Measurements from ENCODE around the gene TFR2. TPM values are rescaled to one million over a fixed set of nuclear protein-coding genes. Genes with fewer than 3 reads are reported as not detected.

TFR2 gene
- total and polyA plus RNA-seq, 2 of the 13 experiments (the other 11 are each of a cell fraction or from before 2014, with no cell fraction given) = 36.9 to 64.2 TPM

DNA sequence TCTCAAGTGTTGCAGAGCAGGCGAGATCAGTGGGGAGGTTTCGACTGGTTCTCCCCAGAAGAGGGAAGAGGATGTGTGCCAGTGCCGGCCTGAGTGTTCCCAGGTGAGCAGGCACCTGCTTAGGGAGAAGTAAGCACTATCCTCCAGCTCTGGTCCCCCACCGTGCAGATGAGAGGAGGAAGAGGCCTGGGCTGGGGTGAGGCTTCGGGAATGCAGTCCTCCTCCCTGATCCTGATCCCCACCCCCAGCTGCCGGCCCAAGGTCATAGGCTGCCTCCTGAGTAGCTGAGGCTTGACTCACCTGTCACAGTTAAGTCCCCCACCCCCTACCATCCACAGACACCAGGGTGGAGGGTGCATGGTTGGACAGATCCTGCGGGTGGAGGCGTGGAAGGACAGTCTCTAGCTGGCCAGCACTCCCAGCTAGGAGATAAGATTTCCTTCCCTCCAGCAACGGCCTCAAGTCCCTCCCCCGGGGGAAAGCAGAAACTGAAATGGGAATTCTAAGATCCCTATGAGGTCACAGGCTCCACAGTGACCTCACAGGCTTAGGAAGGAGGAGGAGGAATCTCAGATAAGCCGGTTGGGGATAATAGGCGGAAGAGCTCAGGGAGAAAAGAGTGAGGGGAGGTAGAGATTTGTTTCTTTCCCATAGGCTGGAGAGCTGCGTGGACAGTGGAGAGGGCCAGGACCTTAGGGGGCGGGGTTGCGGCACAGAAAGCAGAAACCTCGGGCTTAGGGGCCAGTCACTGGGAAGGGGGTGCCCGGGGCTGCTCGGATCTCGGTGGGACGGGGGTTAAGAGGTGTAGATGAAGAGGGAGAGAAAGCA is 56.5 kb downstream of the TFR2 start:
- Histone ChIP-seq H3K27me3 (ENCODE audit: control insufficient read depth in 1 of 2, insufficient read depth in 2 of 2, low read length in 2 of 2) (no peaks in the 10 kb centered on the region; a peak in 1 of 5 replicates), H3K4me2 (ENCODE audit: low read depth, low read length) (peak overlapping the region; percentile 94), H3K27ac (ENCODE audit: extremely low read length, insufficient read depth, low read length) (peak overlapping the region; percentile 81), H3K4me1 (ENCODE audit: insufficient read depth, low read length) (peaks cover 42% of the 10 kb centered on the region), H3K9me3 (ENCODE audit: low read length) (no peaks in the 10 kb centered on the region), H3K9ac (ENCODE audit: insufficient read depth, low read depth, low read length) (peak overlapping the region; percentile 94), H4K20me1 (ENCODE audit: insufficient read depth, low read length) (peaks cover 8% of the 10 kb centered on the region; the same call in 1 of the 2 replicates), H2AFZ (ENCODE audit: low read length) (no peak overlapping the region), H3K36me3 (replicated peaks in 1 of 2; ENCODE audit: control insufficient read depth in 1 of 2, insufficient read depth in 2 of 2, low read length in 2 of 2) (peaks cover 8 to 18% of the 10 kb centered on the region in 2 experiments; a peak in 4 of 5 replicates), H3K79me2 (ENCODE audit: insufficient read depth, low read length) (peaks cover 6% of the 10 kb centered on the region), H3K4me3 (replicated peaks in 1 of 3; ENCODE audit: insufficient read depth in 1 of 3, low read depth in 2 of 3, low read length in 3 of 3) (peak overlapping the region; percentile 80 to 98 (median 86))
- ATAC-seq = no peak
- ChIA-PET CTCF (ENCODE audit: low intra/inter-chr PET ratio, low total read pairs) (no interaction called here), POLR2A (interaction anchor here (0.7 to 4.1 kb wide), 15 partner anchors 10 to 268 kb away, joined by 3 to 73 read pairs (median 11); partner anchors contain the start of genes MEPCE, MOSPD3, PCOLCE and POP7)
- intact Hi-C loops (cut with micrococcal nuclease; ENCODE audit: unreplicated experiment) = no loop called here
- TSS peak; percentile 54 for BruUV-seq (replicated peaks)
- in situ Hi-C loops (cut with HindIII; ENCODE audit: extremely low pct_ligation_motif_present, low pct_unique_long_range_greater_than_20kb) = no loop called here
- 10% methylated on average over 14 of the region's 20 CpGs for WGBS (ENCODE audit: low lambda C conversion rate)
- peak; percentile 35 for DNase-seq (ENCODE audit: low spot score)
- FAIRE-seq = no peak
- TF ChIP-seq GATAD2A (CRISPR knock-in tag; IDR thresholded peaks at IDR 0.05) (no peak), ZNF781 (CRISPR knock-in tag; IDR thresholded peaks at IDR 0.05; ENCODE audit: borderline replicate concordance, not compliant biosample characterization) (no peak), ZNF547 (CRISPR knock-in tag; IDR thresholded peaks at IDR 0.05) (no peak), POLR2A (IDR thresholded peaks at IDR 0.05; ENCODE audit: insufficient read depth in 1 of 2, low read depth in 2 of 2, low read length in 2 of 2) (no peak), ZNF563 (CRISPR knock-in tag; IDR thresholded peaks at IDR 0.05) (no peak), HHEX (CRISPR knock-in tag; IDR thresholded peaks at IDR 0.05) (no peak), ZC3H4 (CRISPR knock-in tag; IDR thresholded peaks at IDR 0.05; ENCODE audit: borderline replicate concordance) (no peak), ARID2 (CRISPR knock-in tag; IDR thresholded peaks at IDR 0.05; ENCODE audit: borderline replicate concordance) (no peak), TEAD3 (CRISPR knock-in tag; optimal IDR thresholded peaks at IDR 0.05; ENCODE audit: borderline replicate concordance) (peak; percentile 18), ZNF354B (CRISPR knock-in tag; IDR thresholded peaks at IDR 0.05) (no peak), GLMP (CRISPR knock-in tag; IDR thresholded peaks at IDR 0.05; ENCODE audit: borderline replicate concordance) (no peak), ZNF234 (CRISPR knock-in tag; conservative IDR thresholded peaks at IDR 0.05) (no peak), ZNF235 (CRISPR knock-in tag; IDR thresholded peaks at IDR 0.05; ENCODE audit: borderline replicate concordance) (no peak), NFATC3 (CRISPR knock-in tag; IDR thresholded peaks at IDR 0.05) (no peak), HNRNPH1 (optimal IDR thresholded peaks at IDR 0.05; ENCODE audit: low read depth, low read length) (no peak), HOXD1 (CRISPR knock-in tag; IDR thresholded peaks at IDR 0.05) (no peak), YEATS4 (CRISPR knock-in tag; IDR thresholded peaks at IDR 0.05; ENCODE audit: borderline replicate concordance) (no peak), FOSL2 (CRISPR knock-in tag; IDR thresholded peaks at IDR 0.05) (peak; percentile 60), ZNF704 (CRISPR knock-in tag; IDR thresholded peaks at IDR 0.05; ENCODE audit: borderline replicate concordance) (no peak), ZBTB7A (CRISPR knock-in tag; IDR thresholded peaks at IDR 0.05) (0 out of 2 replicates have a peak, but pooled peaks have one; percentile 19), ZNF230 (CRISPR knock-in tag; IDR thresholded peaks at IDR 0.05) (no peak), ZNF383 (CRISPR knock-in tag; IDR thresholded peaks at IDR 0.05; ENCODE audit: borderline replicate concordance) (no peak)
- TF ChIP-seq, protein P1, sequence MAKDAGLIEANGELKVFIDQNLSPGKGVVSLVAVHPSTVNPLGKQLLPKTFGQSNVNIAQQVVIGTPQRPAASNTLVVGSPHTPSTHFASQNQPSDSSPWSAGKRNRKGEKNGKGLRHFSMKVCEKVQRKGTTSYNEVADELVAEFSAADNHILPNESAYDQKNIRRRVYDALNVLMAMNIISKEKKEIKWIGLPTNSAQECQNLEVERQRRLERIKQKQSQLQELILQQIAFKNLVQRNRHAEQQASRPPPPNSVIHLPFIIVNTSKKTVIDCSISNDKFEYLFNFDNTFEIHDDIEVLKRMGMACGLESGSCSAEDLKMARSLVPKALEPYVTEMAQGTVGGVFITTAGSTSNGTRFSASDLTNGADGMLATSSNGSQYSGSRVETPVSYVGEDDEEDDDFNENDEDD (CRISPR knock-in tag; IDR thresholded peaks at IDR 0.05; ENCODE audit: borderline replicate concordance) = no peak
